ENCODE results near the gene RUNX2. TPM values are rescaled to one million over a fixed set of nuclear protein-coding genes. Genes with fewer than 3 reads are reported as not detected.

The RUNX2 gene
- total and polyA plus RNA-seq, 4 donors = 1.8 to 6.7 (median 3.2) TPM

- no peaks in the 10 kb centered on the region for H3K36me3 ChIP-seq (ENCODE audit: control insufficient read depth in 4 of 4, insufficient read depth in 4 of 4, low read length in 4 of 4)
- peaks cover 0 to 45% (median 12%) of the 10 kb centered on the region in 5 donors for H3K4me1 ChIP-seq (ENCODE audit: control insufficient read depth in 5 of 5, insufficient read depth in 5 of 5, low read length in 5 of 5)
- no peaks in the 10 kb centered on the region for H3K27me3 ChIP-seq (ENCODE audit: control insufficient read depth in 3 of 3, insufficient read depth in 3 of 3, low read length in 2 of 3)
- no peak for TF ChIP-seq CTCF (IDR thresholded peaks at IDR 0.05; ENCODE audit: control extremely low read depth, extremely low read depth)
- ATAC-seq (ENCODE audit: insufficient read depth, low FRiP score) = peak; percentile 77
- WGBS, 2 donors = 6 to 8% methylated on average over 9 of the region's 9 CpGs
- H3K27ac ChIP-seq (ENCODE audit: low read depth in 1 of 2, low read length in 1 of 2) = peak overlapping the region; percentile 59 to 67
- peak overlapping the region in 1 of 2 donors; percentile 37 for H3K9ac ChIP-seq (ENCODE audit: insufficient read depth in 1 of 2, low read length in 2 of 2)
- DNase-seq = peak; percentile 91 to 99 (median 99)
- H3K4me3 ChIP-seq = no peak overlapping the region
- peaks cover 0 to 1% (median 0%) of the 10 kb centered on the region in 4 donors for H3K9me3 ChIP-seq (ENCODE audit: control insufficient read depth in 4 of 4, insufficient read depth in 3 of 4, low read length in 3 of 4)
These were observed 117.8 kb downstream of the RUNX2 start for GRCh38 chr6:45445749-45446549.

- H3K27me3 ChIP-seq (ENCODE audit: control insufficient read depth in 3 of 3, insufficient read depth in 3 of 3, low read length in 2 of 3) = no peaks in the 10 kb centered on the region
- WGBS, 2 donors = 42 to 62% methylated on average over 1 of the region's 1 CpG
- peaks cover 0 to 39% (median 12%) of the 10 kb centered on the region in 5 donors for H3K4me1 ChIP-seq (ENCODE audit: control insufficient read depth in 5 of 5, insufficient read depth in 5 of 5, low read length in 5 of 5)
- no peak overlapping the region for H3K9ac ChIP-seq (ENCODE audit: insufficient read depth in 1 of 2, low read length in 2 of 2)
- H3K27ac ChIP-seq (ENCODE audit: low read depth in 1 of 2, low read length in 1 of 2) = no peak overlapping the region
- no peak for TF ChIP-seq CTCF (IDR thresholded peaks at IDR 0.05; ENCODE audit: control extremely low read depth, extremely low read depth)
- peaks cover 0 to 1% (median 0%) of the 10 kb centered on the region in 4 donors for H3K9me3 ChIP-seq (ENCODE audit: control insufficient read depth in 4 of 4, insufficient read depth in 3 of 4, low read length in 3 of 4)
- ATAC-seq (ENCODE audit: insufficient read depth, low FRiP score) (no peak), DNase-seq (no peak)
- no peaks in the 10 kb centered on the region for H3K36me3 ChIP-seq (ENCODE audit: control insufficient read depth in 4 of 4, insufficient read depth in 4 of 4, low read length in 4 of 4)
- H3K4me3 ChIP-seq = no peak overlapping the region
These were observed 118.9 kb downstream of the RUNX2 start for GRCh38 chr6:45447005-45447404.

GRCh38 chr6:45447716-45448115 is 119.6 kb downstream of the RUNX2 start:
- WGBS, 2 donors = 83 to 84% methylated on average over 2 of the region's 2 CpGs
- no peak overlapping the region for H3K9ac ChIP-seq (ENCODE audit: insufficient read depth in 1 of 2, low read length in 2 of 2)
- no peak overlapping the region for H3K4me3 ChIP-seq
- H3K27me3 ChIP-seq (ENCODE audit: control insufficient read depth in 3 of 3, insufficient read depth in 3 of 3, low read length in 2 of 3) = no peaks in the 10 kb centered on the region
- no peak for TF ChIP-seq CTCF (IDR thresholded peaks at IDR 0.05; ENCODE audit: control extremely low read depth, extremely low read depth)
- H3K4me1 ChIP-seq (ENCODE audit: control insufficient read depth in 5 of 5, insufficient read depth in 5 of 5, low read length in 5 of 5) = peaks cover 0 to 33% (median 12%) of the 10 kb centered on the region in 5 donors
- peaks cover 0 to 1% (median 0%) of the 10 kb centered on the region in 4 donors for H3K9me3 ChIP-seq (ENCODE audit: control insufficient read depth in 4 of 4, insufficient read depth in 3 of 4, low read length in 3 of 4)
- ATAC-seq (ENCODE audit: insufficient read depth, low FRiP score) (no peak), DNase-seq (peak in 2 of 3 donors; percentile 36 to 50)
- H3K36me3 ChIP-seq (ENCODE audit: control insufficient read depth in 4 of 4, insufficient read depth in 4 of 4, low read length in 4 of 4) = no peaks in the 10 kb centered on the region
- no peak overlapping the region for H3K27ac ChIP-seq (ENCODE audit: low read depth in 1 of 2, low read length in 1 of 2)

All from lung (tissue), 12 donors.